ENCODE data around the gene PPP2R1A.

Gene PPP2R1A

GRCh38 chr19:52190487-52191293, 838 bp downstream of the PPP2R1A start:
- H3K27me3 ChIP-seq (replicated peaks in 2 of 5; ENCODE audit: control insufficient read depth in 4 of 5, insufficient read depth in 5 of 5, low read length in 4 of 5), result no peaks in the 10 kb centered on the region
- peak overlapping the region; percentile 96 to 98 for H3K27ac ChIP-seq (ENCODE audit: insufficient read depth in 1 of 2, low read depth in 1 of 2, low read length in 2 of 2, poor library complexity in 1 of 2, severe bottlenecking in 2 of 2)
- H3K4me3 ChIP-seq (ENCODE audit: control insufficient read depth in 1 of 7, extremely low read depth in 1 of 7, insufficient read depth in 4 of 7, low read depth in 2 of 7, low read length in 6 of 7), result peak overlapping the region; percentile 84 to 97 (median 94)
- peaks cover 7 to 30% (median 15%) of the 10 kb centered on the region in 4 experiments for H3K36me3 ChIP-seq (ENCODE audit: control insufficient read depth in 4 of 4, insufficient read depth in 4 of 4, low read length in 3 of 4)
- no peaks in the 10 kb centered on the region for H3K9me3 ChIP-seq (ENCODE audit: control extremely low read depth in 1 of 5, control insufficient read depth in 4 of 5, insufficient read depth in 2 of 5, low read depth in 1 of 5, low read length in 4 of 5)
- no peak for DNase-seq
- H3K4me1 ChIP-seq (ENCODE audit: control extremely low read depth in 1 of 4, control insufficient read depth in 4 of 4, insufficient read depth in 4 of 4, low read length in 3 of 4), result peaks cover 10 to 24% (median 21%) of the 10 kb centered on the region in 4 experiments
- WGBS (ENCODE audit: insufficient coverage), result 20% methylated on average over 19 of the region's 40 CpGs
- CTCF ChIA-PET, result no interaction called here
- POLR2A ChIA-PET, result no interaction called here

GRCh38 chr19:52191389-52191788, 1.5 kb downstream of the PPP2R1A start:
- DNase-seq, result no peak
- H3K36me3 ChIP-seq (ENCODE audit: control insufficient read depth in 4 of 4, insufficient read depth in 4 of 4, low read length in 3 of 4), result peaks cover 12 to 37% (median 20%) of the 10 kb centered on the region in 4 experiments
- ChIA-PET CTCF (no interaction called here), POLR2A (no interaction called here)
- no peaks in the 10 kb centered on the region for H3K9me3 ChIP-seq (ENCODE audit: control extremely low read depth in 1 of 5, control insufficient read depth in 4 of 5, insufficient read depth in 2 of 5, low read depth in 1 of 5, low read length in 4 of 5)
- H3K27ac ChIP-seq (ENCODE audit: insufficient read depth in 1 of 2, low read depth in 1 of 2, low read length in 2 of 2, poor library complexity in 1 of 2, severe bottlenecking in 2 of 2), result peak overlapping the region; percentile 96 to 98
- H3K27me3 ChIP-seq (replicated peaks in 2 of 5; ENCODE audit: control insufficient read depth in 4 of 5, insufficient read depth in 5 of 5, low read length in 4 of 5), result no peaks in the 10 kb centered on the region
- peak overlapping the region; percentile 84 to 97 (median 94) for H3K4me3 ChIP-seq (ENCODE audit: control insufficient read depth in 1 of 7, extremely low read depth in 1 of 7, insufficient read depth in 4 of 7, low read depth in 2 of 7, low read length in 6 of 7)
- peaks cover 10 to 24% (median 21%) of the 10 kb centered on the region in 4 experiments for H3K4me1 ChIP-seq (ENCODE audit: control extremely low read depth in 1 of 4, control insufficient read depth in 4 of 4, insufficient read depth in 4 of 4, low read length in 3 of 4)
- 100% methylated on average over 1 of the region's 5 CpGs for WGBS (ENCODE audit: insufficient coverage)

GRCh38 chr19:52191951-52192350, 2.1 kb downstream of the PPP2R1A start:
- POLR2A ChIA-PET, result no interaction called here
- peak overlapping the region in 1 of 7 experiments; percentile 84 for H3K4me3 ChIP-seq (ENCODE audit: control insufficient read depth in 1 of 7, extremely low read depth in 1 of 7, insufficient read depth in 4 of 7, low read depth in 2 of 7, low read length in 6 of 7)

GRCh38 chr19:52196256-52196967, 6.6 kb downstream of the PPP2R1A start:
- H3K27me3 ChIP-seq (replicated peaks in 2 of 5; ENCODE audit: control insufficient read depth in 4 of 5, insufficient read depth in 5 of 5, low read length in 4 of 5), result no peaks in the 10 kb centered on the region
- H3K27ac ChIP-seq (ENCODE audit: insufficient read depth in 1 of 2, low read depth in 1 of 2, low read length in 2 of 2, poor library complexity in 1 of 2, severe bottlenecking in 2 of 2), result no peak overlapping the region
- WGBS (ENCODE audit: insufficient coverage), result 100% methylated on average over 2 of the region's 5 CpGs
- CTCF ChIA-PET, result no interaction called here
- peaks cover 25 to 78% (median 42%) of the 10 kb centered on the region in 4 experiments for H3K36me3 ChIP-seq (ENCODE audit: control insufficient read depth in 4 of 4, insufficient read depth in 4 of 4, low read length in 3 of 4)
- H3K4me3 ChIP-seq (ENCODE audit: control insufficient read depth in 1 of 7, extremely low read depth in 1 of 7, insufficient read depth in 4 of 7, low read depth in 2 of 7, low read length in 6 of 7), result no peak overlapping the region
- H3K4me1 ChIP-seq (ENCODE audit: control extremely low read depth in 1 of 4, control insufficient read depth in 4 of 4, insufficient read depth in 4 of 4, low read length in 3 of 4), result peaks cover 2 to 8% (median 5%) of the 10 kb centered on the region in 4 experiments
- no peak for DNase-seq
- H3K9me3 ChIP-seq (ENCODE audit: control extremely low read depth in 1 of 5, control insufficient read depth in 4 of 5, insufficient read depth in 2 of 5, low read depth in 1 of 5, low read length in 4 of 5), result no peaks in the 10 kb centered on the region
- POLR2A ChIA-PET, result no interaction called here

More at GRCh38 chr19:52191951-52192350, 2.1 kb downstream of the PPP2R1A start:
- Histone ChIP-seq H3K4me1 (ENCODE audit: control extremely low read depth in 1 of 4, control insufficient read depth in 4 of 4, insufficient read depth in 4 of 4, low read length in 3 of 4) (peaks cover 10 to 24% (median 21%) of the 10 kb centered on the region in 4 experiments), H3K36me3 (ENCODE audit: control insufficient read depth in 4 of 4, insufficient read depth in 4 of 4, low read length in 3 of 4) (peaks cover 14 to 43% (median 23%) of the 10 kb centered on the region in 4 experiments), H3K27me3 (replicated peaks in 2 of 5; ENCODE audit: control insufficient read depth in 4 of 5, insufficient read depth in 5 of 5, low read length in 4 of 5) (no peaks in the 10 kb centered on the region), H3K27ac (ENCODE audit: insufficient read depth in 1 of 2, low read depth in 1 of 2, low read length in 2 of 2, poor library complexity in 1 of 2, severe bottlenecking in 2 of 2) (peak overlapping the region in 1 of 2 experiments; percentile 96), H3K9me3 (ENCODE audit: control extremely low read depth in 1 of 5, control insufficient read depth in 4 of 5, insufficient read depth in 2 of 5, low read depth in 1 of 5, low read length in 4 of 5) (no peaks in the 10 kb centered on the region)
- WGBS (ENCODE audit: insufficient coverage), result 90% methylated on average over 1 of the region's 2 CpGs
- DNase-seq, result no peak
- CTCF ChIA-PET, result no interaction called here

GRCh38 chr19:52197964-52198363, 8.1 kb downstream of the PPP2R1A start:
- Histone ChIP-seq H3K4me3 (ENCODE audit: control insufficient read depth in 1 of 7, extremely low read depth in 1 of 7, insufficient read depth in 4 of 7, low read depth in 2 of 7, low read length in 6 of 7) (no peak overlapping the region), H3K9me3 (ENCODE audit: control extremely low read depth in 1 of 5, control insufficient read depth in 4 of 5, insufficient read depth in 2 of 5, low read depth in 1 of 5, low read length in 4 of 5) (no peaks in the 10 kb centered on the region), H3K4me1 (ENCODE audit: control extremely low read depth in 1 of 4, control insufficient read depth in 4 of 4, insufficient read depth in 4 of 4, low read length in 3 of 4) (no peaks in the 10 kb centered on the region), H3K27ac (ENCODE audit: insufficient read depth in 1 of 2, low read depth in 1 of 2, low read length in 2 of 2, poor library complexity in 1 of 2, severe bottlenecking in 2 of 2) (no peak overlapping the region), H3K36me3 (ENCODE audit: control insufficient read depth in 4 of 4, insufficient read depth in 4 of 4, low read length in 3 of 4) (peaks cover 35 to 88% (median 54%) of the 10 kb centered on the region in 4 experiments), H3K27me3 (replicated peaks in 2 of 5; ENCODE audit: control insufficient read depth in 4 of 5, insufficient read depth in 5 of 5, low read length in 4 of 5) (no peaks in the 10 kb centered on the region)
- ChIA-PET CTCF (interaction anchor here (1.0 kb wide), 1 partner anchor 32 kb away, joined by 3 read pairs; no protein-coding TSS in a partner anchor), POLR2A (interaction anchor here (1.2 kb wide), 1 partner anchor 31 kb away, joined by 5 read pairs; no protein-coding TSS in a partner anchor)
- no CpG with 5 or more reads among the region's 3 CpGs for WGBS (ENCODE audit: insufficient coverage)
- no peak for DNase-seq

GRCh38 chr19:52198678-52199077, 8.8 kb downstream of the PPP2R1A start:
- ChIA-PET CTCF (no interaction called here), POLR2A (interaction anchor here (1.2 kb wide), 1 partner anchor 30 kb away, joined by 5 read pairs; no protein-coding TSS in a partner anchor)
- H3K27me3 ChIP-seq (replicated peaks in 2 of 5; ENCODE audit: control insufficient read depth in 4 of 5, insufficient read depth in 5 of 5, low read length in 4 of 5), result no peaks in the 10 kb centered on the region
- H3K9me3 ChIP-seq (ENCODE audit: control extremely low read depth in 1 of 5, control insufficient read depth in 4 of 5, insufficient read depth in 2 of 5, low read depth in 1 of 5, low read length in 4 of 5), result no peaks in the 10 kb centered on the region
- H3K4me1 ChIP-seq (ENCODE audit: control extremely low read depth in 1 of 4, control insufficient read depth in 4 of 4, insufficient read depth in 4 of 4, low read length in 3 of 4), result no peaks in the 10 kb centered on the region
- DNase-seq, result no peak
- H3K4me3 ChIP-seq (ENCODE audit: control insufficient read depth in 1 of 7, extremely low read depth in 1 of 7, insufficient read depth in 4 of 7, low read depth in 2 of 7, low read length in 6 of 7), result no peak overlapping the region
- H3K27ac ChIP-seq (ENCODE audit: insufficient read depth in 1 of 2, low read depth in 1 of 2, low read length in 2 of 2, poor library complexity in 1 of 2, severe bottlenecking in 2 of 2), result no peak overlapping the region
- peaks cover 37 to 89% (median 59%) of the 10 kb centered on the region in 4 experiments for H3K36me3 ChIP-seq (ENCODE audit: control insufficient read depth in 4 of 4, insufficient read depth in 4 of 4, low read length in 3 of 4)
- 100% methylated on average over 2 of the region's 3 CpGs for WGBS (ENCODE audit: insufficient coverage)

- 96% methylated on average over 3 of the region's 7 CpGs for WGBS (ENCODE audit: insufficient coverage)
- Histone ChIP-seq H3K4me1 (ENCODE audit: control extremely low read depth in 1 of 4, control insufficient read depth in 4 of 4, insufficient read depth in 4 of 4, low read length in 3 of 4) (no peaks in the 10 kb centered on the region), H3K27me3 (replicated peaks in 2 of 5; ENCODE audit: control insufficient read depth in 4 of 5, insufficient read depth in 5 of 5, low read length in 4 of 5) (no peaks in the 10 kb centered on the region), H3K36me3 (ENCODE audit: control insufficient read depth in 4 of 4, insufficient read depth in 4 of 4, low read length in 3 of 4) (peaks cover 46 to 91% (median 64%) of the 10 kb centered on the region in 4 experiments), H3K27ac (ENCODE audit: insufficient read depth in 1 of 2, low read depth in 1 of 2, low read length in 2 of 2, poor library complexity in 1 of 2, severe bottlenecking in 2 of 2) (no peak overlapping the region), H3K4me3 (ENCODE audit: control insufficient read depth in 1 of 7, extremely low read depth in 1 of 7, insufficient read depth in 4 of 7, low read depth in 2 of 7, low read length in 6 of 7) (no peak overlapping the region), H3K9me3 (ENCODE audit: control extremely low read depth in 1 of 5, control insufficient read depth in 4 of 5, insufficient read depth in 2 of 5, low read depth in 1 of 5, low read length in 4 of 5) (no peaks in the 10 kb centered on the region)
- DNase-seq, result no peak
- POLR2A ChIA-PET, result no interaction called here
- CTCF ChIA-PET, result no interaction called here
Observed at GRCh38 chr19:52200044-52200443, 10.2 kb downstream of the PPP2R1A start.
